ENCODE results near the gene TRIM60.

DNA sequence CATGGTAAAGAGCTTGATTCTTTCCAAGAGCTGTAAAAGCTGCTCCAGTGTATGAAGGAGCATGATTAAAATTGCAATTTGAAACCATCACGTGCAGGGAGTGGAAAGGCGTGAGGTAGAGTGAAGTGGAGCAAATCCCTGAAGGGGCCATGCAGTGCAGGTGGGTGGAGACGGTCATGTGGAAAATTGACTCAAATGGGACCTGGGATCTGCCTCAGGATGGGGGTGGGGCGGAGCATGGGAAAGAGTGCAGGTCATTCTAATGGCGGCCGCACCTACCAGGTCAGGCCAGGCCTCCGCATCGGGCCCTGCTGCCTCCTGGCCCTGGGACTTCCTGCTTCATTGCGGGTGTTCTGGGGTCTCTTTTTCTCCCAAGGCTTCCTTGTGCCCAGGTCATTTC, 25.3 kb upstream of the TRIM60 start:
- TF ChIP-seq EZH2 (IDR thresholded peaks at IDR 0.05; ENCODE audit: insufficient read depth, poor library complexity, severe bottlenecking) (no peak), EZH2phosphoT487 (IDR thresholded peaks at IDR 0.05; ENCODE audit: insufficient read depth, low read depth) (no peak)

All from GM23248 (cell line).